T-helper 1 cell treated with Interleukin-12 subunit alpha and Interleukin-12 subunit beta and Interleukin-4 antibody, amounts not matched to agents 30 ng/mL and 1 ng/mL, for 36 hours (primary cell): ENCODE results near the gene BRD7. TPM values are rescaled to one million over a fixed set of nuclear protein-coding genes. Genes with fewer than 3 reads are reported as not detected.

Source experiments
- intact Hi-C: fragments of 100-400 bp; cut with micrococcal nuclease; formaldehyde crosslinking; loops from one replicate; pipeline ENCODE4 v1.15.1; 2024
- total RNA-seq: library from RNA; stranded (reverse); gene quantifications from 2 replicates; pipeline ENCODE4 v1.2.3, GENCODE V29; 2022

The BRD7 gene
- total RNA-seq, 1 donor from 2014 or later: 69.8 TPM

DNA sequence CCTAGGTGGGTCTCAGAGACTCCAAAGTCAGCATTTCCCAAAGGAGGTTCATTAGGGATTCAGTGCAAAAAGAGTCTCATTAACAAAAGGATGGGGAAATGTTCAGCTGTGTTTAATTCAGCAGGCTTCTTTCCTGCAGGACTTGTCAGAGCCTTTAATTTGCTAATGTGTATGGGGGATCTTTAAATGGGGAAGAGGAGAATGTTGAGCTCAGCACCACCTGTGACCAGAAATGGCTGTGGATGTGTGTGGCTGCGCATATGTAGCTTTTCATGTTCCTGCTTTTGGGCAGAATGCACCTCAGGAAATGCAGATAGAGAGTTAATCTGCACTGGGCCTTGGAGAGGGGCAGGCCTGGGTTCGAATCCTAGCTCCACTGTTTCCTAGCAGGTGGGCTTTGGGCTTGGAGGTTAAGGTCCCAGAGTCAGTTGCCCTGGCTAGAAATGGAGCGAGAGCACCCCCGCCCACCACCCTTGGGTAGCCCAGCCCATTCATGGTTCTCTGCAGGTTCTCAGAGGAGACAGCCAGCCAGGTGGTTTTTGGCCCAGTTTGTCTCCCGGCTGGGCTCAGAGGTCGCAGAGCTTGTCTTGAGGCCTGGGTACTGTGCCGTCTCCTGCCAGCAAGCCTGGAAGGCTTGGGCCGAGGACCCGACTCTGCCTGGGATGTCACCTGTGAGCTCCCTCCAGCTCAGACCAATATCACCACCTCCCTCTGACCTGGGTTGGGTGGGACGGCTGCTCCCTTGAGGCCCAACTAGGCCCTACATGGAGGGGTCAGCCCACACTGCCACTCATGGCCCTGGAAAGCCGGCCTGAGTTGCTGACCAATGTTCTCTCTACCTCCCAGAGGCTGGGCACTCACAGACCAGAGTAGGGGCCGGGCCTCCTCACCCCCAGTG lies 93.1 kb downstream of the BRD7 start:
- intact Hi-C loops: loop anchor here (2.0 kb wide), 3 partner anchors 61 to 471 kb away; partner anchors contain the start of gene CNEP1R1

- intact Hi-C loops: loop anchor here (2.0 kb wide), 2 partner anchors 250 to 472 kb away; partner anchors contain the start of gene CNEP1R1
These were observed 93.7 kb downstream of the BRD7 start for GRCh38 chr16:50275098-50275415.

- intact Hi-C loops: loop anchor here (1.0 to 2.0 kb wide), 3 partner anchors 8 to 472 kb away; partner anchors contain the start of genes ADCY7 and CNEP1R1
These were observed 94.3 kb downstream of the BRD7 start for GRCh38 chr16:50274326-50275097.

GRCh38 chr16:50273888-50274325 lies 94.9 kb downstream of the BRD7 start:
- intact Hi-C loops: loop anchor here (1.0 to 2.0 kb wide), 3 partner anchors 8 to 473 kb away; partner anchors contain the start of genes ADCY7 and CNEP1R1

DNA sequence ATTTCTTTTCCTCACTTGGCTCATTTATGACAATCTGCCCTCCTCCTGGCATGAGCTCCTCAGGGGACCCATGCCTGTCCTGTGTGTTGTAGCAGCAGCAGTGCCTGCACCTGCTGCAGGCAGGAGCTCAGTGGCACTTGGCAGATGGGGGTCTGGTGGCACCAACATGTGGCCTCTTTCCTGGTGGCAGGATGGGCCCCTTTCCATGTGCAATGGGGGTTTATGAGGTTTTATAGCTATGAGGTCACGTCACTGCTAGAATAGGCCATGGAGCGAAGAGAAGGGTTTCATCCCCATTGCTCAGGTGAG lies 95.5 kb downstream of the BRD7 start:
- intact Hi-C loops: no loop called here

- intact Hi-C loops: no loop called here
These were observed 96.0 kb downstream of the BRD7 start for GRCh38 chr16:50272687-50273381.

DNA sequence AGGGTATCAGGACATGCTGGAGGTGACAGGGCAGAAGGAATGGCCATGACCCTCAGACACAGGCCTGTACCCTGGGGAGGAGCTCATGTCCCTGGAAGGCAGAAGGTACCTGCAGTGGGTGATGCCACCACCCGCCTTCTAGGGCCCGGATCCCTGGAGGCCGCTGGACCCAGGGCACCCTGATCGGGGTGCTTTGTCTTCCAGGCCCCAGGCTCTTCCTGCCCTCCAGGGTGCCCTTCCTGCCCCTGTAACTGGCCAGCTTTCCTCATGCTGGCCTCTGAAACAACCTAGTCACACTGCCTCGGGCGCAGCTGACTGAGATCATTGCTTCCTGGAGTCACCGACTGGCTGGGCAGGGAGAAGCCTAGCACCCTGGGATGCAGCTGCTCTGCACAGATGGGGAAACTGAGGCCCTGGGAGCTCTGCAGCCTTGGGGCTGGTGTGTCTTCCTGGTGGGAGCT lies 96.6 kb downstream of the BRD7 start:
- intact Hi-C loops: no loop called here

DNA sequence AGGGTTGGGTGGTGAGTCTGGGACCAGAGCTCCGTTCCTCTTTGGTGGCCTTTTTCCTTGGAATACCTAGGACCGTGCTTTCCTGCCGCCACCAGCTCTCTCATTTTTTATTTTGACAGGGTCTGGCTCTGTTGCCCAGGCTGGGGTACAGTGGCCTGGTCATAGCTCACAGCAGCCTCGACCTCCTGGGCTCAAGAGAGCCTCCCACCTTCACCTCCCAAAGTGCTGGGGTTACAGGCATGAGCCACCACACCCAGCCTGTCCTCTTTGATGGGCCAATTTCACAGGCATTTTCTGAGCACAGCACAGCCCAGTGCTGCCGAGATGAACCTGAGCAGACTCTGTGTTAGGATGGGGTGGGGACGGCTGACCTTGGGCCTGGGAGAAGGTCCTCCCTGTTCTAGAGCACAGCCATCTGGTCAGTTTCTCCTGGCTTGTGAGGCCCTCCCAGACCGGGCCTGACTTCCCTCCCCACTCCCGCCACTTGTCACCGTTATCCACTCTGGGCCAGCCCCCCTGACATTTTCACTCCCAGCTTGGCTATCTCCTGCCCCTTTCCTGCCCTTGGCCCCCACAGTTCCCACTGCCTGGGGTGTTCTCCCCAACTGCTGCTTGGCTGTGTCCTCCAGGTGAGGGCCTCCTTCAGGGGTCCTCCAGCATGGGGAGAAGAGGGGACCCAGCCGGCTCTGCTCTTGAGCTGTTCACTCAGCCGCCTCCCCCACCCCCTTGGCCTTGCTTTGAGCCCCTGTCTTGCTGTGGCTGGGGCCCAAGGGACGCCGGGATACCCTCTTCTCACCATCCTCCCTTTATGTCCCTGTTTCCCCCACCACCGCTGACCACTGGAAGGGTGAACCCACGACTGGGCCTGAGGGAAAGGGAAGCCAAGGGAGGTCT lies 97.4 kb downstream of the BRD7 start:
- intact Hi-C loops: no loop called here

GRCh38 chr16:50270510-50271147 lies 98.2 kb downstream of the BRD7 start:
- intact Hi-C loops: no loop called here

DNA sequence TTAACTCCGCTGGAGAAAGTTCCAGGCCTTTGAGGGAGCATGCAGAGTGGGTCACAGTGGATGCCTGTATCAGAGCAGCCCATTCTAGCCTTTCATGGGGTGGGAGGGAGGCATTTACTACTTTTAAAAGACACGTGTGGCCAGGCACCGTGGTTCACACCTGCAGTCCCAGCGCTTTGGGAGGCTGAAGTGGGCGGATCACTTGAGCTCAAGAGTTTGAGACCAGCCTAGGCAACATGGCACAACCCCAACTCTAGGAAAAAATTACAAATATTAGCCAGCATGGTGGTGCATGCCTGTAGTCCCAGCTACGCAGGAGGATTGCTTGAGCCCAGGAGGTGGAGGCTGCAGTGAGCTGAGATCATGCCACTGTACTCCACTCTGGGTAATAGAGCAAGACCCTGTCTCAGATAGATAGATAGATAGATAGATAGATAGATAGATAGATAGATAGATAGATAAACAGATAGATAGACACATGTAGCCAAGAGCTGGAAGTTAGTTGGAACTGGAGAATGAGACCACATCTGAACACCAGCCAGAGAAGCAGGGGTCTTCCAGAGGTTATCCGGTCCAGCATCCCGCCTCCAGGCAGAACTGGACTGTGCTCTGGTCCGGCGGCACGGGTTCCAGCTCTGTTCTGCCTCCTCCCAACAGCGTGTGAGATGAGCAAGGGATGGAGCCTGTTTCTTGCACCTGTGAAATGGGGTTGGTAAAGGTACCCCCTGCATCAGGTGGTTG lies 98.8 kb downstream of the BRD7 start:
- intact Hi-C loops: loop anchor here (5.0 kb wide), 5 partner anchors 203 to 537 kb away; partner anchors contain the start of genes HEATR3, NKD1 and SNX20

- intact Hi-C loops: loop anchor here (5.0 kb wide), 5 partner anchors 202 to 538 kb away; partner anchors contain the start of genes HEATR3, NKD1 and SNX20
These were observed 99.6 kb downstream of the BRD7 start for GRCh38 chr16:50269061-50269705.

GRCh38 chr16:50268352-50268751 lies 100.4 kb downstream of the BRD7 start:
- intact Hi-C loops: loop anchor here (5.0 kb wide), 5 partner anchors 201 to 539 kb away; partner anchors contain the start of genes HEATR3, NKD1 and SNX20

DNA sequence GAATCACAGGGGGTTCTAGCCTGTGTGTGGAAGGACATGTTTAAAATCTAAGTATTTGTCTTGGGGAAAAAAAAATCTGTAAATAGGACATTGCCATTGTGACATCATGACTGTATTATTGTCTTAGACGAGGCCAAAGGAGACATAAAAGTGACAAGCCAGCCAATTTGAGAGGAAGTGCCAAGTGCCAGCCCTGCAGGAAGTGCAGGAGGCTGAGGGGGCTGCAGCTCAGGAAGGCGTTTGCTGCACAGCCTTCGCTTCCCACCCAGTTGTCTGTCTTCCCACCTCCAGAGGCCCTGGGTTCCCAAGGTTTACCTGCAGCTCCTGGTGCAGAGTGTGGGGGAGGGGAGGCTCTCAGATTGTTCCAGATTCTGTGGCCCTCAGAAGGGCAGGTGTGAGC lies 101.1 kb downstream of the BRD7 start:
- intact Hi-C loops: loop anchor here (2.0 to 5.0 kb wide), 6 partner anchors 200 to 540 kb away; partner anchors contain the start of genes HEATR3, NKD1 and SNX20

DNA sequence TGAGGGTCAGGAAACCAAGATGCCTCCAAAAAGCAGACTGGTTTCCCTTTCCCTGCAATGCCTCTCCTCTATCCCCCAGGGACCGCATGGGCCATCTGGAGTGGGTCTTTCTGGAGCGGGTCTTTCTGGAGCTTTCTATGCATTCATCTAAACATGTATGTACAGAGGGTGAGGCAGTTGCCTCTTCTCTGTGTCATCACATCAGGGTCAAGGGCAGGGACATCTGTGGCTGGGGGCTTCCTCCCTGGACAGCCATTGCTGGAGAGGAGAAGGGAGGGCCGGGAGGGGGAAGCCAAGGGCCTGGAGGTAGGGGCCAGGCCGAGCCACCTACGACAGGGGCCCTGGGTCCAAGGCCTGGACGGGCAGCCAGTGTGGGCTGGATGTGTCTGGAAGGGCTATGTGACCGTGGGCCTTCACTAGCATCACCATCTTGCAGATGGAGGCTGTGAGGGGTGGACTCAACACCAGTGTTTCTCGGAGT lies 101.6 kb downstream of the BRD7 start:
- intact Hi-C loops: loop anchor here (2.0 to 5.0 kb wide), 6 partner anchors 200 to 540 kb away; partner anchors contain the start of genes HEATR3, NKD1 and SNX20

DNA sequence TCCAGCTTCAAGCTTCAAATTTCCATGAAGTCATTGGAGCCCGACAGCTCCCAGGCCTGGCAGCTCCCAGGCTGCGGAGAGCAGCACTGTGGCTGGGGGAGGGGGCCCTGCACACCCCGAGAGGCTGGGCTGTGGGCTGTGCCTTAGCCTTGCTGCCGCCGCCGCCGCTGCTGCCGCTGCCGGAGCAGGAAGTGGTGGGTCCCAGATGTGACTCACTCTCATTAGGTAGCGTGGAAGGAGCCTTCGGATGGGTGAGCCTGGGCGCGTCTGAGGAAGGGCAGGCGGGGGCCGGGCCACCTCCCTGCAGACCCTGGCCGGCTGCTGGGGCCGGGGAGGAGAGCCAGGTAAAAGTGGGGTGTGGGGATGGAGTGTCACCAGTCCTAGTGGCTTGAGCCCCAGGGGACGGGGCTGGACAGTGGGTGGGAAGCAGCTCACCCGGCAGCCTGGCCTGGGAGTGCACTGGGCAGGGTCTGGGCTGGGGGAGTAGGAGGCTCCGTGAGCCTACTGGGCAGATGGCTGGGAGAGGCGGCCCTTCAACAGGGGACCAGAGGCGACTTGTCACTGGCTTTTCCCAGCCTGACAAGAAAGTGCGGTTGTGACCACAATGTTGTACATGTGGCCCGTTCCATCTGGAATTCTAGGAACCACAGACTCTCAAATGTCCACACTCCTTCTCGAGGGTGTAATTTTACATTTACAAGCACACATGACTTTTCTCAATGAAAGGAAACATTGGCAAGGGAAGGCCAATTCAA lies 102.3 kb downstream of the BRD7 start, which contains the start of gene ADCY7:
Gene ADCY7 (plus strand): TSS at position 215 of the 755 bp plus-strand sequence. CDS start 21,629 bp downstream, outside the sequence.
- intact Hi-C loops: loop anchor here (1.0 to 5.0 kb wide), 11 partner anchors 8 to 541 kb away; partner anchors contain the start of genes CNEP1R1, HEATR3, NKD1 and SNX20
